ENCODE results near the gene ARHGAP24.

DNA sequence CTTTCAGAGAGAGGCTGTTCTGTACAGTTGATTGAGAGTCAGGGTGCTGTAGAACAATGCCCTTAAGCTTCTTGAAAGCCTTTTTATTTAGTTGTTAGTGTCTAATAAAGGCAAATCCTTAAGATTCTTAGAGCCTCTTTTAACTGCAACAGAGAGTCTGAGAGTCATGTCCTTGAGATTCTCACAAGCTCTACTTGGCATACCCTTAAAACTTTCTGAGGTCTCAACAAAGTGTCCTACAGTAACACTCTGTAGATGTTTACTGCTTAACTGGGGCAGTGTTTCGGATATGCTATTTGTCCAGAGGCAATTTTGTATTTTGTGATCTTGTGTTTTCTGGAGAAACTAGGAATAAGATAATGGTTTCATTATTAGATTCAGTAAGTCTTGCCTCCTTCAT is 209.7 kb downstream of the ARHGAP24 start:
- no peak for TF ChIP-seq TAF1 (IDR thresholded peaks at IDR 0.05; ENCODE audit: low read depth)
- no peak for TF ChIP-seq TEAD4 (IDR thresholded peaks at IDR 0.05)
- TF ChIP-seq TCF12 (IDR thresholded peaks at IDR 0.05; ENCODE audit: low read depth) = no peak
- TF ChIP-seq RAD21 (IDR thresholded peaks at IDR 0.05; ENCODE audit: low read depth) = no peak
- no peak for TF ChIP-seq YY1 (IDR thresholded peaks at IDR 0.05; ENCODE audit: low read depth)
- TF ChIP-seq EP300 (IDR thresholded peaks at IDR 0.05; ENCODE audit: borderline replicate concordance) = no peak
- no peak for TF ChIP-seq CREB1 (IDR thresholded peaks at IDR 0.05; ENCODE audit: low read depth)
- no peak for TF ChIP-seq MAX (IDR thresholded peaks at IDR 0.05)
- TF ChIP-seq CEBPB (IDR thresholded peaks at IDR 0.05) = no peak
- no peak for TF ChIP-seq FOXM1 (IDR thresholded peaks at IDR 0.05; ENCODE audit: borderline replicate concordance, low read depth)
- TF ChIP-seq NFIC (IDR thresholded peaks at IDR 0.05) = no peak
- TF ChIP-seq, protein P1, sequence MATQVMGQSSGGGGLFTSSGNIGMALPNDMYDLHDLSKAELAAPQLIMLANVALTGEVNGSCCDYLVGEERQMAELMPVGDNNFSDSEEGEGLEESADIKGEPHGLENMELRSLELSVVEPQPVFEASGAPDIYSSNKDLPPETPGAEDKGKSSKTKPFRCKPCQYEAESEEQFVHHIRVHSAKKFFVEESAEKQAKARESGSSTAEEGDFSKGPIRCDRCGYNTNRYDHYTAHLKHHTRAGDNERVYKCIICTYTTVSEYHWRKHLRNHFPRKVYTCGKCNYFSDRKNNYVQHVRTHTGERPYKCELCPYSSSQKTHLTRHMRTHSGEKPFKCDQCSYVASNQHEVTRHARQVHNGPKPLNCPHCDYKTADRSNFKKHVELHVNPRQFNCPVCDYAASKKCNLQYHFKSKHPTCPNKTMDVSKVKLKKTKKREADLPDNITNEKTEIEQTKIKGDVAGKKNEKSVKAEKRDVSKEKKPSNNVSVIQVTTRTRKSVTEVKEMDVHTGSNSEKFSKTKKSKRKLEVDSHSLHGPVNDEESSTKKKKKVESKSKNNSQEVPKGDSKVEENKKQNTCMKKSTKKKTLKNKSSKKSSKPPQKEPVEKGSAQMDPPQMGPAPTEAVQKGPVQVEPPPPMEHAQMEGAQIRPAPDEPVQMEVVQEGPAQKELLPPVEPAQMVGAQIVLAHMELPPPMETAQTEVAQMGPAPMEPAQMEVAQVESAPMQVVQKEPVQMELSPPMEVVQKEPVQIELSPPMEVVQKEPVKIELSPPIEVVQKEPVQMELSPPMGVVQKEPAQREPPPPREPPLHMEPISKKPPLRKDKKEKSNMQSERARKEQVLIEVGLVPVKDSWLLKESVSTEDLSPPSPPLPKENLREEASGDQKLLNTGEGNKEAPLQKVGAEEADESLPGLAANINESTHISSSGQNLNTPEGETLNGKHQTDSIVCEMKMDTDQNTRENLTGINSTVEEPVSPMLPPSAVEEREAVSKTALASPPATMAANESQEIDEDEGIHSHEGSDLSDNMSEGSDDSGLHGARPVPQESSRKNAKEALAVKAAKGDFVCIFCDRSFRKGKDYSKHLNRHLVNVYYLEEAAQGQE (IDR thresholded peaks at IDR 0.05; ENCODE audit: low read depth) = no peak
